ENCODE results near the gene NT5C1A. TPM values are rescaled to one million over a fixed set of nuclear protein-coding genes. Genes with fewer than 3 reads are reported as not detected.
A peak's percentile ranks its signal among the peaks of the same experiment; 100 is the strongest.

NT5C1A gene
- total and polyA plus RNA-seq, 2 donors (not counting 1 experiment from before 2014, with no cell fraction given) = not detected

DNA sequence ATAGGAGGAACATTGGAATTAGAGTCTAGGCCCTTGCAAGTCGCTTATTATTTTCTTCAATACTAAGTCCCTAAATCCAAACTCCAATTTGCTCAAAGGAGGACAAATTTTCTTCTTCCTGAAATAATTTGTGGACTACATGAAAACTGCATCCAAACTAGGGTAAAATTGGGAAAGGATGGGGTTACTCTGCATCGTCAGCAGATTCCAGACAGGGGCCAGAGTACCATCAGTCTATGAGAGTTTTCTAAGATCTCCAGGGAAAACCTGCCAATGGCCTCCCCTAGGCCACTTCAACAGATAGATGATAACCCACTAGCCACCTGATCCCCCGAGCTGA is 33.0 kb downstream of the NT5C1A start:
- Histone ChIP-seq H3K27ac (ENCODE audit: low read length in 2 of 2) (no peak overlapping the region), H3K27me3 (replicated peaks in 1 of 4; ENCODE audit: control extremely low read depth in 1 of 4, control insufficient read depth in 3 of 4, insufficient read depth in 4 of 4, low read length in 3 of 4) (peaks cover 0 to 34% (median 19%) of the 10 kb centered on the region in 4 experiments), H3K79me2 (ENCODE audit: control insufficient read depth, insufficient read depth, low read length) (no peaks in the 10 kb centered on the region), H3K9ac (ENCODE audit: low read length) (peak overlapping the region; percentile 50), H3K36me3 (replicated peaks in 1 of 2; ENCODE audit: control extremely low read depth in 1 of 2, control insufficient read depth in 1 of 2, extremely low read depth in 1 of 2, insufficient read depth in 2 of 2, low read length in 1 of 2) (no peaks in the 10 kb centered on the region), H3K9me3 (ENCODE audit: control extremely low read depth in 1 of 3, control insufficient read depth in 2 of 3, insufficient read depth in 1 of 3, low read length in 2 of 3) (peaks cover 0 to 5% (median 0%) of the 10 kb centered on the region in 3 donors), H3K4me2 (replicated peaks; ENCODE audit: low read depth, low read length, poor library complexity, severe bottlenecking) (peak overlapping the region; percentile 88), H3K4me3 (ENCODE audit: control extremely low read depth in 1 of 5, extremely low read depth in 1 of 5, insufficient read depth in 1 of 5, low read depth in 2 of 5, low read length in 4 of 5) (peak overlapping the region in 3 of 5 experiments; percentile 38 to 60 (median 41)), H3K4me1 (ENCODE audit: control insufficient read depth in 2 of 2, insufficient read depth in 2 of 2, low read length in 2 of 2) (peaks cover 6 to 9% of the 10 kb centered on the region in 2 donors), H2AFZ (ENCODE audit: insufficient read depth, low read depth, low read length, poor library complexity, severe bottlenecking) (peak overlapping the region; percentile 76), H4K20me1 (ENCODE audit: control insufficient read depth, insufficient read depth, low read length, poor library complexity, severe bottlenecking) (no peaks in the 10 kb centered on the region)
- Mint-ChIP-seq H3K4me3 (peak overlapping the region; percentile 77), H3K27me3 (peaks cover 56% of the 10 kb centered on the region), H3K4me1 (peaks cover 4% of the 10 kb centered on the region), H3K9me3 (ENCODE audit: insufficient read depth) (no peaks in the 10 kb centered on the region), H3K27ac (no peak overlapping the region)
- intact Hi-C loops (cut with micrococcal nuclease) = no loop called here
- no peak for DNase-seq
- ChIA-PET POLR2A (no interaction called here), CTCF (interaction anchor here (1.6 kb wide), 1 partner anchor 15 kb away, joined by 5 read pairs; no protein-coding TSS in a partner anchor)
- ATAC-seq (ENCODE audit: low read depth) = no peak
- 63% methylated on average over 2 of the region's 3 CpGs for WGBS (ENCODE audit: insufficient coverage)
- TF ChIP-seq EZH2 (IDR thresholded peaks at IDR 0.05; ENCODE audit: borderline replicate concordance, insufficient read depth, low read depth, low read length, poor library complexity, severe bottlenecking) = no peak
- TF ChIP-seq, protein P1, sequence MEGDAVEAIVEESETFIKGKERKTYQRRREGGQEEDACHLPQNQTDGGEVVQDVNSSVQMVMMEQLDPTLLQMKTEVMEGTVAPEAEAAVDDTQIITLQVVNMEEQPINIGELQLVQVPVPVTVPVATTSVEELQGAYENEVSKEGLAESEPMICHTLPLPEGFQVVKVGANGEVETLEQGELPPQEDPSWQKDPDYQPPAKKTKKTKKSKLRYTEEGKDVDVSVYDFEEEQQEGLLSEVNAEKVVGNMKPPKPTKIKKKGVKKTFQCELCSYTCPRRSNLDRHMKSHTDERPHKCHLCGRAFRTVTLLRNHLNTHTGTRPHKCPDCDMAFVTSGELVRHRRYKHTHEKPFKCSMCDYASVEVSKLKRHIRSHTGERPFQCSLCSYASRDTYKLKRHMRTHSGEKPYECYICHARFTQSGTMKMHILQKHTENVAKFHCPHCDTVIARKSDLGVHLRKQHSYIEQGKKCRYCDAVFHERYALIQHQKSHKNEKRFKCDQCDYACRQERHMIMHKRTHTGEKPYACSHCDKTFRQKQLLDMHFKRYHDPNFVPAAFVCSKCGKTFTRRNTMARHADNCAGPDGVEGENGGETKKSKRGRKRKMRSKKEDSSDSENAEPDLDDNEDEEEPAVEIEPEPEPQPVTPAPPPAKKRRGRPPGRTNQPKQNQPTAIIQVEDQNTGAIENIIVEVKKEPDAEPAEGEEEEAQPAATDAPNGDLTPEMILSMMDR (IDR thresholded peaks at IDR 0.05) = no peak

DNA sequence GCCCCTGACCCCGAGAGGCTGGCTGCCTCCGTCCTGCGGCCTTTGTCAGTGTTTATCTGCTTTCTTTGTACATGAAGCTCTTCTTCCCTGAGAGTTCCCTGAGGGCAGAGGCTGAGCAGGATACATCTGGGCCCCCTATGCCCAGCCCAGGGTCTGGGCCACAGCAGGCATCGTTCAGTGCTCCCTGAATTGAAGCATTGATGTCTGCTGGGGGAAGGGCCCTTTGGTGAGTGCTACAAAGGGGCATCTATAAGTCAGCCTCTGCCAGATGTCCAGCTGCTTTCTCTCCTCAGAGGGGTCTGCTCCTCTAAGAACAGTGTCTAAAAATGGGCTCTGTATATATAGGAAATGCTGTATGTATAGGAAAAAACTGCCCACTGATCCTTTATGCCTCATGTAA is 34.5 kb downstream of the NT5C1A start:
- no peak overlapping the region for H3K4me3 ChIP-seq (ENCODE audit: control extremely low read depth in 1 of 5, extremely low read depth in 1 of 5, insufficient read depth in 1 of 5, low read depth in 2 of 5, low read length in 4 of 5)

More for the DNA sequence above, 34.5 kb downstream of the NT5C1A start:
- H3K36me3 ChIP-seq (replicated peaks in 1 of 2; ENCODE audit: control extremely low read depth in 1 of 2, control insufficient read depth in 1 of 2, extremely low read depth in 1 of 2, insufficient read depth in 2 of 2, low read length in 1 of 2) = no peaks in the 10 kb centered on the region
- ChIA-PET POLR2A (no interaction called here), CTCF (interaction anchor here (1.5 kb wide), 1 partner anchor 31 kb away, joined by 3 read pairs; no protein-coding TSS in a partner anchor)
- H3K79me2 ChIP-seq (ENCODE audit: control insufficient read depth, insufficient read depth, low read length) = no peaks in the 10 kb centered on the region
- Mint-ChIP-seq H3K4me1 (peaks cover 4% of the 10 kb centered on the region), H3K27ac (no peak overlapping the region), H3K27me3 (peaks cover 61% of the 10 kb centered on the region), H3K4me3 (no peak overlapping the region), H3K9me3 (ENCODE audit: insufficient read depth) (no peaks in the 10 kb centered on the region)
- no peak for ATAC-seq (ENCODE audit: low read depth)
- H4K20me1 ChIP-seq (ENCODE audit: control insufficient read depth, insufficient read depth, low read length, poor library complexity, severe bottlenecking) = no peaks in the 10 kb centered on the region
- no peaks in the 10 kb centered on the region for H3K9me3 ChIP-seq (ENCODE audit: control extremely low read depth in 1 of 3, control insufficient read depth in 2 of 3, insufficient read depth in 1 of 3, low read length in 2 of 3)
- WGBS (ENCODE audit: insufficient coverage) = 92% methylated on average over 4 of the region's 4 CpGs
- peaks cover 0 to 34% (median 19%) of the 10 kb centered on the region in 4 experiments for H3K27me3 ChIP-seq (replicated peaks in 1 of 4; ENCODE audit: control extremely low read depth in 1 of 4, control insufficient read depth in 3 of 4, insufficient read depth in 4 of 4, low read length in 3 of 4)
- peaks cover 6 to 9% of the 10 kb centered on the region in 2 donors for H3K4me1 ChIP-seq (ENCODE audit: control insufficient read depth in 2 of 2, insufficient read depth in 2 of 2, low read length in 2 of 2)
- no peak overlapping the region for H3K4me2 ChIP-seq (replicated peaks; ENCODE audit: low read depth, low read length, poor library complexity, severe bottlenecking)
- no peak for TF ChIP-seq EZH2 (IDR thresholded peaks at IDR 0.05; ENCODE audit: borderline replicate concordance, insufficient read depth, low read depth, low read length, poor library complexity, severe bottlenecking)
- TF ChIP-seq, protein P1 (IDR thresholded peaks at IDR 0.05) = no peak
- H3K9ac ChIP-seq (ENCODE audit: low read length) = no peak overlapping the region
- H2AFZ ChIP-seq (ENCODE audit: insufficient read depth, low read depth, low read length, poor library complexity, severe bottlenecking) = no peak overlapping the region
- DNase-seq = no peak
- no peak overlapping the region for H3K27ac ChIP-seq (ENCODE audit: low read length in 2 of 2)
- intact Hi-C loops (cut with micrococcal nuclease) = no loop called here
